GM12878 (cell line): ENCODE results near the gene TIPIN. TPM values are rescaled to one million over a fixed set of nuclear protein-coding genes. Genes with fewer than 3 reads are reported as not detected.

ENCODE experiments used
- BRCA1 ChIP-seq: IDR thresholded peaks from 2 replicates; pipeline ENCODE4 v1.6.1; 2011; ENCODE audit warnings: low read depth, low read length, improper control_type of control experiment
- PKNOX1 ChIP-seq: fragments of 450-650 bp; IDR thresholded peaks from 2 replicates; pipeline ENCODE4 v1.6.1; 2016; ENCODE audit warnings: mild to moderate bottlenecking
- SUZ12 ChIP-seq: fragments of 200-600 bp; sonication (generic); IDR thresholded peaks from one replicate; pipeline ENCODE4 v1.6.1; 2018; ENCODE audit warnings: antibody characterized with exemption, mild to moderate bottlenecking; ENCODE audit not compliant: unreplicated experiment
- polyA plus RNA-seq, 11 experiments: library from polyadenylated mRNA; depleted of rRNA in 4 of 11; unstranded in 6 of 11; stranded (reverse) in 5 of 11; fragments of >200 nt; fragmentation: Nextera tagmentation in 4 of 11; fragmentation: Illumina TruSeq in 1 of 11; extraction: Ambion mirVana in 4 of 11; extraction: Trizol in 1 of 11; gene quantifications; 1 replicate in 1 of 11; 2 replicates in 10 of 11; pipeline versions ENCODE4 v1.2.1 to v1.2.3, GENCODE V29; 2011 to 2016; ENCODE audit warnings: inconsistent platforms in 2 of 11, missing spikeins in 2 of 11, low read depth in 1 of 11
- total RNA-seq, 4 experiments: library from RNA; depleted of rRNA in 3 of 4; stranded (reverse); fragments of >200 nt in 3 of 4; fragmentation: Illumina TruSeq in 1 of 4; extraction: Trizol in 1 of 4; gene quantifications; 2 replicates each; pipeline versions ENCODE4 v1.2.1 to v1.2.3, GENCODE V29; 2013 to 2021
- TF ChIP-seq, protein P1 (sequence below): fragments of 450-650 bp; IDR thresholded peaks from 2 replicates; pipeline ENCODE4 v1.6.1; 2018; ENCODE audit warnings: borderline replicate concordance, mild to moderate bottlenecking; ENCODE audit not compliant: partially characterized antibody

TIPIN gene
- total and polyA plus RNA-seq, 10 of the 15 experiments (the other 5 are each of a cell fraction or from before 2014, with no cell fraction given) = 21.1 to 69.2 (median 47.0) TPM

GRCh38 chr15:66294157-66294931 is 62.1 kb downstream of the TIPIN start (continued):
- TF ChIP-seq BRCA1 (no peak), PKNOX1 (no peak), SUZ12 (no peak)
- TF ChIP-seq, protein P1, sequence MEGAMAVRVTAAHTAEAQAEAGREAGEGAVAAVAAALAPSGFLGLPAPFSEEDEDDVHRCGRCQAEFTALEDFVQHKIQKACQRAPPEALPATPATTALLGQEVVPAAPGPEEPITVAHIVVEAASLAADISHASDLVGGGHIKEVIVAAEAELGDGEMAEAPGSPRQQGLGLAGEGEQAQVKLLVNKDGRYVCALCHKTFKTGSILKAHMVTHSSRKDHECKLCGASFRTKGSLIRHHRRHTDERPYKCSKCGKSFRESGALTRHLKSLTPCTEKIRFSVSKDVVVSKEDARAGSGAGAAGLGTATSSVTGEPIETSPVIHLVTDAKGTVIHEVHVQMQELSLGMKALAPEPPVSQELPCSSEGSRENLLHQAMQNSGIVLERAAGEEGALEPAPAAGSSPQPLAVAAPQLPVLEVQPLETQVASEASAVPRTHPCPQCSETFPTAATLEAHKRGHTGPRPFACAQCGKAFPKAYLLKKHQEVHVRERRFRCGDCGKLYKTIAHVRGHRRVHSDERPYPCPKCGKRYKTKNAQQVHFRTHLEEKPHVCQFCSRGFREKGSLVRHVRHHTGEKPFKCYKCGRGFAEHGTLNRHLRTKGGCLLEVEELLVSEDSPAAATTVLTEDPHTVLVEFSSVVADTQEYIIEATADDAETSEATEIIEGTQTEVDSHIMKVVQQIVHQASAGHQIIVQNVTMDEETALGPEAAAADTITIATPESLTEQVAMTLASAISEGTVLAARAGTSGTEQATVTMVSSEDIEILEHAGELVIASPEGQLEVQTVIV = no peak
